Measurements from ENCODE around the gene WDR13.
"Not testable (repeated sequence)": the region's sequence is repeated elsewhere in the genome, so short reads cannot be mapped to it uniquely, and the experiment has no call there.

- not testable (repeated sequence) for TF ChIP-seq CTCF, POLR2A (IDR thresholded peaks at IDR 0.05)
These were observed 54.8 kb downstream of the WDR13 start for GRCh38 chrX:48652055-48652579.

Measured in body of pancreas (tissue), 4 donors.